MM.1S (cell line): ENCODE measurements around the gene SORBS2.

Experiments
- CTCF ChIP-seq: fragments of 300-600 bp; sonication (generic); IDR thresholded peaks from 2 replicates; pipeline ENCODE4 v1.5.1; 2016; ENCODE audit warnings: antibody characterized with exemption, low read length, mixed read lengths
- EZH2phosphoT487 ChIP-seq: fragments of 300-600 bp; sonication (generic); IDR thresholded peaks from 2 replicates; pipeline ENCODE4 v1.6.1; 2018; ENCODE audit warnings: antibody characterized with exemption, low read length

- TF ChIP-seq EZH2phosphoT487 (no peak), CTCF (no peak)
Measured at GRCh38 chr4:185582651-185583400, 229.2 kb downstream of the SORBS2 start.
